ENCODE data around the gene THSD4. TPM values are rescaled to one million over a fixed set of nuclear protein-coding genes. Genes with fewer than 3 reads are reported as not detected.
"Not testable (repeated sequence)": the region's sequence is repeated elsewhere in the genome, so short reads cannot be mapped to it uniquely, and the experiment has no call there.

The THSD4 gene
- total RNA-seq, 1 experiment from 2014 or later: 19.5 TPM

DNA sequence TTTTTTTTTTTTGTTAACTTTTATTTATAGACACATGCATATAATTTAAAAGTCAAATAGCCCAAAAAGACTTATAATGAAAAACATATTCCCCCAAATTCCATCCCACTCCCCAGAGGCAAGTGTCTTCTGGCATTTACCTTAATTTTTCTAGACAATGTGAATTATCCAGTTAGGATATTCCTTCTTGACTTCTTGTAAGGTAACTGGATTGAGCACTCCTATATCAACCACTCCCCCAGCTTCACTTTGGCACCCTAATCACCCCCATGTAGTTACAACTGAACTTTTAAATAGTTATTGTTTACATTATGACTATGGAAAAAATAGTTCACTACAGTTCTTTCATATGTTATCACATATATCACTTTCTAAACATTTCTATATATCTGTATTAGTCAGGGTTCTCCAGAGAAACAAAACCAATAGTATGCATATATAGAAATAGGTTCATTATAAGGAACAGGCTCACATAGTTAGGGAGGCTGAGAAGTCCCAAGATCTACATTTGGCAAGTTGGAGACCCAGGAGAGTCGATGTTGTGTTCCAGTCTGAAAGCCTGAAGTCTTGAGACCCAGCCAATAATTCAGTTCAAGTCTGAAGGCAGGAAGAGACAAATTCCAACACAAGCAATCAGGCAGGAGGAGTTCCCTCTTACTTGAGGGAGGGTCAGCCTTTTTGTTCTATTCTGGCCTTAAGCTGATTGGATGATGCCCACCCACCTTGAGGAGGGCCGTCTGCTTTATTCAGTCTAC lies 175.8 kb downstream of the THSD4 start:
- DNase-seq (ENCODE audit: low spot score): no peak

DNA sequence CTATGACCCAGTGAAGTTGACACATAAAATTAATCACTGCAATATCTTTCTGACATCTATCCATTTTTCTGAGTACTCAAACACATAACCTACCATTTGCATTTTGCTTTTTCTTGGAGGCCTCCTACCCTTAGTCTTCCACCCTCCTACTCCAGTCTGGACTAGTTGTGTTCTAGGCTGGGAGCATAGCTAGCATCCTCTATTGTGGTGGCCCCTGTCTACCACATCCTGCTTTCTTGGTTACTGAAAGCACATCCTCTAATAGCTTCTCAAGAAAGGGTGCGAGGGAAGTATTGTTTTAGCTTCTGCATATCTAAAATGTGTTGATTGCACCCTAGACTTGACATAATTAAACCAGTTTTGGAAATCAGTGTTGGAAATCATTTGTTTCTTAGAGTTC lies 176.5 kb downstream of the THSD4 start:
- no peak for DNase-seq (ENCODE audit: low spot score)

DNA sequence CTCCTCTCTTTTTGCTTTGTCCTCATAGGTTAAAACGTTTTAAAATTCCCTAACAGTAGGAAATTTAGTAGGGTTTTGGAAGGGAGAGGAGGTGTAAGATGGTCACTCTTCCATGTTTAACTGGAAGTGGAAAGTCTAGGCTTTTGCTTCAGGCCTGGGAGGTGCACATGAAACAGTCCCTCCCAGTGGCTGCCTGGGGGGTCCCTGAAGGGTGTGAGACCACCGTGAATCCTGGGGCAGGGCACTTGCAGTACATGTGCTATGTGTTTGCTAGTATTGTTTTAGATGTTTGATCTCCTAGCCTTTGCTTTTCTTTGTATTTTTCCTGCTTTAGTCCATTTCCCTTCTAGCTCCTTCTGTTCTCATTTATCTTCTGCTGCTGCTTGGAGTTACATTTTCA lies 178.5 kb downstream of the THSD4 start:
- no peak for DNase-seq (ENCODE audit: low spot score)

DNA sequence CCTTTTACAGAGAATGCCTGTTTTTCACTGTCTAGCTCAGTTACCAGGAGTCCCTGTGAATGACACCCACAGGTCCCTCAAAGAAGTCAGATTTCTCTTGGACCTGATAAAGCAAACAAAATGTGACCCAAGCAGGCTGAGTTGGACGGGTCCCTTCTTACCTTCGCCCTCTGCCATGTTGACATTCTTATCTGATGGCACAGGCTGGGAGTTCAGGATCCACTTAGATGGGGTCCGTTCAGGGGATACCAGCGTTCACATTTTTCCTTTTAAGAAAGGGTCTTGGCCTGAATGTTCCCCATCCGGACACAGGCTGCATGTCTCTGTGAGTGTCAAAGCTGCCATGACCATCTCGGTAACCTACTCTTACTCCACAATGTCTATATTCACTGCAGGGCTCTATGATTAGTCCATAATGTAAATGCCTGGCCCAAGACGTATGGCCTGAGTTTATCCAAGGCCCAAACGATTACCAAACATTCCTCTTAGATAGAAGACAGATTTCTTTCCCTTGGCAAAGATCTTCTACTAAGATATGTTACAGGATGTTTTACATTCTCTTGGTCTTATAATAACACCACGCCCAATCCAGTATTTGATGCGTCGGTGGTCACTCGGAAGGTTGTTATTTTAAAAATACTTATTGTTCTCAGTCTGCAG lies 179.1 kb downstream of the THSD4 start:
- DNase-seq (ENCODE audit: low spot score): peak; percentile 10

DNA sequence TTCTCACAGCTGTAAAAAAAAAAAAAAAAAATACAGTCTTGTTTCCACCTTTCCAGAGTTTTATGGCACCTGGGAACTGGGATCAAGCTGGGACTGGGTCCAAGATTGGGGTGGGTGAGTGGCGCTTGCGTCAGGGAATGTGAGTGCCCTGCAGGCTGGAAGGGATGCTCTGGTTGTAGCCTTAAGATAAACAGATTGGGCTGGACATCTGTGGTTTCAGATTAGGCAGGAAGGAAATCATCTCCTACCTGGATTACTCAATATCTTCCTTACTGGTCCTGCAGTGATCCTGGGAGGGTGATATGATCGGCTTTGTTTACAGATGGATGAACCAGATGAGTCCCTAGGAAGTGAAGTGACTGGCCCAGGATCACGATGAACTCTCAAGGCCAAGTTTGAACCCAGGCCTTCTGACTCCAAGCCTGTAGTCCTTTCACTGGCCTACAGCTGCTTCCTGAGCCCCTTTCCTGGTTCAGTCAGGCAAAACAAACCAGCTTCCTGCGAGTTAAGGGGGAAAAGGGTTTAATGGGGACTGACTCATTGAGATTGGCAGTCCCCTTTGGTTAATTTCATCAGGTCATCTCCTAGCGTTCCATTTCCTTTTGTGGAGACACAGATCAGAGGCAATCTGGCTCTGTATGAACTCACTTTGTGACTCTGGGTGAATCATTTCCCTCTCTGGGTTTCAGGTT lies 179.8 kb downstream of the THSD4 start:
- peak; percentile 80 for DNase-seq (ENCODE audit: low spot score)

DNA sequence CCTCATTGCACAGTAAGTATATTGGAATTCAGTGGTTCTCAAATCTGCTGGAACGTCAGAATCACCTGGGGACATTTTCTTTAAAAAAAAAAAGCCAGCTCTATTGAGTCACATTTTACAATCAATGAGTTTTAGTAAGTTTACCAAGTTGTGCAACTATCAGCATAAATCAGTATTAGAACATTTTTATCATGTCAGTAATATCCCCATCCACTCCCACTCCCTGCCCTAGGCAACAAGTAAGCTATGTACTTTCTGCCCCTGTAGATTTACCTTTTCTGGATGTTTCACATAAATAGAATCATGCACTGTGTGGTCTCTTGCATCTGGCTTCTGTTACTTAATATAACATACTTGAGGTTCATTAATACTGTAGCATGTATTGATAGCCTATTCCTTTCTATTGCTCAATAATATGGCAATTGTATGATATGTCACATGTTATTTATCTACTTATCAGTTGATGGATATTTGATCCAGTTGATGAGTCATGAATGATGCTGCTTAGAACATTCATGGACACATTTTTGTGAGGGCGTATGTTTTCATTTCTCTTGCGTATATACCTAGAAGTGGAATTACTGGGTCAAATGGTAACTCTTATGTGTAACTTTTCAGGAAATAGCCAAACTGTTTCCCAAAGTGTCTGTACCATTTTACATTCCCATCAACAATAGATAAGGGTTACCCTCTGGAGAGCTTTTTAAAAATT lies 180.5 kb downstream of the THSD4 start:
- peak; percentile 42 for DNase-seq (ENCODE audit: low spot score)

DNA sequence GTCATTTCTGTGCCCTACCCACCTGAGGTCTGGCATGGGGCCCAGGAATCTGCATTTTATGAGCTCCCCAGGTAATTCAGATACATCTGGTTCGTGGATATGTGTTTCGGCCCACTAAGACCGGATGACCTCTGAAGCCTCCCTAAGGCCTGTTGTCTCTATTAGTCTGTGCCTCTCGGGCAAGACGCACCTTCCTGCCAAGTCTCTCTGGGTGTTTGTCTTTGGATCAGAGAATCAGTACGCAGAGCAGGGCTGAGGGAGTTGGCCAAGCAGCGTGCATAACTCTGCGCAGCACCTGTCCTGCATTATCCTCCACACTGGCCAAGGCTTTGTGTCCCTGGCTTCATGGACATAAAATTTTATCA lies 181.0 kb downstream of the THSD4 start:
- peak; percentile 31 for DNase-seq (ENCODE audit: low spot score)

DNA sequence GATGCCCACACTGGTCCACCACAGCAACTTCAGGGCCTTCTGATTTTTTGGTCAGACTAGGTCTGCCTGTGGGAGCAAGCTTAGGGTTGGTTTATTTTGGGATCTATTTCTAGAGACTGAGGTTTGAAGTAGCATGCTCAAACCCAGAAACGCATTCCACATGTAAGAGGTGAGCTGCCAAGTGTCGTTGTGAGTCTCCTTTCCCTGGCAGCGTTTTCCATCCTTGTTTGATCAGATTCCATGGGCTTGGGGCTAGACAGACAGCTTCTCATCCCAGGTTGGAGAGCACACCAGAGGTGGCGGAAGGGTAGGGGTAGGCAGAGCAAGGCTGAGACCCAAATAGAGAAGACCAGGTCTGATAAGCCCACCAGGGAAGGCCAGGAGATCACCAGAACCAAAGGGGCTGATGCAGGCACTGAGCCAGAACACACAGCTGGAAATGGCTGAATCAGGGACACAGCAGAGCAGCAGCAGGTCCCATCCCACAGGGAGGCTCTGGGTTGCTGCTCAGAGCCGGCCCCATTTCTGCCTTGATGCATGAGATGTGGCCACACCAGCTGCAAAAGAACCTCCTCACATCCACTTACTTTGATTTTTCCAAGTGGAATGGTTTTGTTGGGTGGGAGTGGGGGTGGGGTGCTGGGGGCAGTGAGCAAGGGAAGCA lies 186.8 kb downstream of the THSD4 start:
- no peak for DNase-seq (ENCODE audit: low spot score)

DNA sequence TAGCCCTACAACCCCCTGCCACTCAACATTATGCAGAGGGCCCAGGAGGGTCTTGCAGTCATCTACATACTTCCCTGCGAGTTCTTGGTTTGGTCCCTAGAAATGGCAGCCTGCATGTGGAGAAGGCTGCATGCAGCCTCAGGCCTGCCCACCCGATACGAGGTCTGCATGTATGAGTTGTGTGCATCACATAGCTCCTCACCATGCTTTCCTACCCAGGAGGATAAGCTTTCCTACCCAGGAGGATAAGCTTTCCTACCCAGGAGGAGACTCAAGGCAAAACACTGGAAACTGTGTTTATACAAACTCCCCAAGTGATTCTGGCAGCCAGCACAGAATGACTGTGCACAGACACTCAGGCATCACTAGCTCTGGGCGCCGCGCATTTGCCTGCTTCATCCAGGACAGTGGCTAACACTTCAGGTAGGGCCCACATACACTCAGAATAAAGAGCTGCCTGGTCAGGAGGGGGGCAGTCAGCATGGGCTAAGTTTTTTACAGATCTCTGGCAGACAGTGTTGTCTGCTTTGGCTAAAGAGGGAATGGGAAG lies 187.7 kb downstream of the THSD4 start:
- no peak for DNase-seq (ENCODE audit: low spot score)

DNA sequence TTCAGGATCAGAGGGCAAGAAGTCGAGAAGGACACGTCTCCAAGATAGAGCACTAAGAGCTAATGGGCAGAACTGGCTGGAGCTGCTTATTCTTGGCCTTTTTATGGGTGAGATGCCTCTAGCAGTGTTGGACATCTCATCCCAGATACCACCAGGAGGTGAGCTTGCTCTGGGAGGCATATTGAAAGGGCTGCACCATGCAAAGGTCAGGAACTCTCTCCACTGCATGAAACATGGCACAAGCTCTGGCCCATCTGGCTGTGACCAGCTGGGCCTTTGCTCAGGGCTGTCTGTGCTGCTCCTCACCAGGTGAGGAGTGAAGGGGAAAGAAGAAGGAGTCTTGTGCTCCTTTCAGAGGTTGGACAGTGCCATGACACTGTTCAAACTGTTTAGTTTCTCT lies 188.7 kb downstream of the THSD4 start:
- DNase-seq (ENCODE audit: low spot score): no peak

DNA sequence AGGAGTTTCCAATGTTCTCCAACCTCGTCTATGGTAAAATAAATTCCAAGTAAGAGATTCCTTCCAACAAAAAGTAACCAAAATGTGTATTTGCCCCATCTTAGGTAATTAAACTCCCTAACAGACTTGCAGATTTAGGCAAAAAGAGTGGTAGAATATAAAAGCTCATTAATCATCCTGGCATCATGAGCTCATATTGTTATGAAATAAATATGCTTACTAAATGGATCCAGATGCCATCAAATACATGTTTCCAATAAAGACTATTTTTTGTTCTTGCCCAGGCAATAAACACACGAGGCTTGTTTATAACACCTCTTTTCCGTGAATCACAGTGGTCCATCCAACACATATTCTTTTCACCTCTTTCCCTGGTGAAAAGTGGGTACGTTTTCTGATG lies 189.4 kb downstream of the THSD4 start:
- DNase-seq (ENCODE audit: low spot score): no peak

DNA sequence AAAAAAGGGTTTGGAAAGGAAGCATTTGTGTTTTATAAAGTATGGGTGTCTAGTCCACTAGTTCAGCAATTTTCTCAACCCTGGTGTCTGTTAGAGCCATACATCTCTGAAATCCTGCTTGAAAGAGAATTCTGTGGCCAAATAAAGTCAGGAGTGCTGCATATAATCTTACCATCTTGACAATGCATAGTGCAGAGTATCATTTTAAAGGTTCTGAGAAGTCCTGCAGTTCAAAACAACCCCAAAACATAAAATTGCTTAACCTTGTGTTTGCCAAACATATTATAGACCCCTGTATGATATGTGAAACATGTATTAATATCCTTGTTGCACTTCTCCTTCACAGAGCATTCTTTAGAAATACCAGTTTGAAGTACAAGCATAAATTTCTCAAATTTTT lies 191.3 kb downstream of the THSD4 start:
- no peak for DNase-seq (ENCODE audit: low spot score)

DNA sequence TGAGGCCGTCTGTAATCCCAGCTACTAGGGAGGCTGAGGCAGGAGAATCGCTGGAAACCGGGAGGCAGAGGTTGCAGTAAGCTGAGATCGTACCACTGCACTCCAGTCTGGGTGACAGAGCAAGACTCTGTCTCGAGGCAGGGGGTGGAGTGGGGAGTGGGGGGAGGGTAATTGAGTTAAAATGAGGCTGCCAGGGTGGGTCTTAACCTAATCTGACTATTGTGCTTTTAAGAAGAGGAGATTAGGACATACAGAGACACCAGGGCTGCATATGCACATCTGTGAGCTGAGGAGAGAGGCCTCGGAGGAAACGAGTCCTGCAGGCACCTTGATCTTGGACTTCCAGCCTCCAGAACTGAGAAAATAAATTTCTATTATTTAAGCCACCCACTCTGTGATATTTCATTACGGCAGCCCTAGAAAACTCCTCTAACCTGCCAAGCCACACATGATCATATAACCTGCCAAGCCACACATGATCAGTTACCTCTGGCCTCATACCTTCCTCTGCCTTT lies 197.0 kb downstream of the THSD4 start:
- no peak for DNase-seq (ENCODE audit: low spot score)

DNA sequence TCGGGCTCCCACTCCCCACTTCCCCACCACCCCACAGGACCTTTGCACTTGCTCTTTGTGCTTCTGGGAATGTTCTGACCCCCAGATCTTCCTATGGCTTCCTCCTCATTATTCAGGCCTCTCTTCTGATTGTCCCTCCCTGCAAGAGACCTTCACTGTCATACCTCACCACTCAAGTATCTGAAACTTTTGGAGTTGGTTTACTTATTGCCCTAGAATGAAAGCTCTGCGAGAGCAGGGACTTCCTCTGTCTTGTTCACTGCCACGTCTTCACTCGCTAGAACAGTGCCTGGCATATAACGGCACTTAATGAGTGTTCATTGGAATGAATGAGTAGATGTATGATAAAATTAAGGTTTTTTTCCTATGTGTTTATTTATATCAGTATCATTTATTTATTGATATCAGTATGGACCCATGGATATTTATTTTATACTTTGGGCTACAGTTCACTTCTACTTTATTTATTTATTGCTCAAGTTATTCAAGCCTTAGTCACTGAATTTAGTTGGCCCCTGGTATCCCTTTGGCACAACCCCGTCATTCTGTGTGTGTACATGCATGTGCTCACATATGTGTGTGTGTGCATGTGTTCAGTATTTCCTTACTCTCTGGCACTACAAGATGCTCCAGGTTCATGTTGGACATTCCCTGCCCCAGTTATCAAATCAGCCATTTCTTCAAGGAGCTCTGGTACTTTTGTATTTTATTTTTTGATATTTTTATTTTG lies 197.6 kb downstream of the THSD4 start:
- no peak for DNase-seq (ENCODE audit: low spot score)

DNA sequence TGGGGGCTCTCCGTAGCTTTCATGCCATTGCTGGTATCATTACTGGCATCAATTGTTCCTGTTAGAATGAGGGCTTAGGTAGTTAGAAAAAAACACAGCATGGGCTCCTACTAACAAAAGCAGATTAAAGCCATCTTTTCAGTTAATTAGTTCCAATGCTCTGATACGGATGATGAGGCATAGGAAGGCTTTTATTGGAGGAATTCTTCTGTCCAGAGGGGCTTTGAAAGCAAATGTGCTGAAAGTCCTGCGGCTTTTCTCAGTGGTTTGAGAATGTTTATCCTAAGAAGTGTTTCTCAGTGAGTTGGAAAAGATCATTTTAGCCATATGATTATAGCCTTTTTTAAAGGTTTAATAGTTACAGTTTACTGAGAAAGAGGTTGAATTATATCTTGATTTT lies 198.5 kb downstream of the THSD4 start:
- no peak for DNase-seq (ENCODE audit: low spot score)

DNA sequence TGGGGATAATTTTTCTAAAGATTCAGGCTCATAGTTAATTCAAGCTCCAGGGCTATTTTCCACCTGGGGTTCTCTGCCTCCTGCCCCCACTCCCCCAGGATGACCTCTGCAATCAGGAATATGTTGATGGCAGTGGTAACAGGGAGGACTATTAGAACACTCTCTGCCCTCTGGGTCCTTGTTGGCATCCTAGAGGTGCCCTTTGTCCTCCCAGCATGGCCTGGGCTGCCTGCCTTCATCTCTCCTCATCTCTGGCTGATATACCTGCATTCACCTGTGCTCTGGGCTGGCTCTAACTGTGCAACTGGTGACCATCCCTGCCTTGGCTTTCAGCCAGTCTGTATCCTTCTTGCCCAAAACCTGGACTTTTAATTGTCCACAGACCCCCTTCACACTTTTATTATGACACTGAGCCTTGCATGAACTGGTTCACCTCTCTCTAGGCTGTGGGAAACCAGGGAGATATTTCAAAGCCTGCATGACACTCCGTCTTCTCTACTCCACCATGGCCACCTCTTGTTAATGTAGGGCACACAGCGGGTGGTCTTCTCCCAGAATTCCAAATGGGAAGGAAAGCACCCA lies 199.8 kb downstream of the THSD4 start:
- no peak for DNase-seq (ENCODE audit: low spot score)

DNA sequence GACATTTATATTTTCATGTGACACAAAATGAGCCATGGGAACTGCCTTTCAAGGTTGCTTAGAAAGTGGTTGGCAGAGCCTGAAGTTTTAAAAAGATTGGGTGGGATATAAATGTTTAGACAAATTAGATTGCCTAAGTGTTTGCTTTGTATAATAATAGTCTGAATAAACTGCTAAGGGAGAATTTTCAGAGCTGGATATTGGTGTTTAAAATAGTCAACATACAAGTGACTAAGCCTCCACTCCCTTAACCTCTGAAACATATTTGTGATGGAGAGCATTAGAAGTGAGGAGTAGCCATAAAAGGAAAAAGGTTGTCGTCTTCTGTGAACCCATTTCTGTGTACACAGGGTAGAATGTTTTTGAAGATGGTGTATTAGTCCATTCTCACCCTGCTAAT lies 201.6 kb downstream of the THSD4 start:
- DNase-seq (ENCODE audit: low spot score): no peak

DNA sequence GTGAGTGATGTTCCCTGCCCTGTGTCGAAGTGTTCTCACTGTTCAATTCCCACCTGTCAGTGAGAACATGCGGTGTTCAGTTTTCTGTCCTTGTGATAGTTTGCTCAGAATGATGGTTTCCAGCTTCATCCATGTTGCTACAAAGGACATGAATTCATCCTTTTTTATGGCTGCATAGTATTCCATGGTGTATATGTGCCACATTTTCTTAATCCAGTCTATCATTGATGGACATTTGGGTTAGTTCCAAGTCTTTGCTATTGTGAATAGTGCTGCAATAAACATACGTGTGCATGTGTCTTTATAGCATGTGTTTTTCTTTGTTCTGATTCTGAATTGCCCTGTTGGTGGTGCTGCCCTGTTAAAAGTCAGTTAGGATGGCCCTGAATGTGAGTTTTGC lies 204.2 kb downstream of the THSD4 start:
- DNase-seq (ENCODE audit: low spot score): not testable (repeated sequence)

DNA sequence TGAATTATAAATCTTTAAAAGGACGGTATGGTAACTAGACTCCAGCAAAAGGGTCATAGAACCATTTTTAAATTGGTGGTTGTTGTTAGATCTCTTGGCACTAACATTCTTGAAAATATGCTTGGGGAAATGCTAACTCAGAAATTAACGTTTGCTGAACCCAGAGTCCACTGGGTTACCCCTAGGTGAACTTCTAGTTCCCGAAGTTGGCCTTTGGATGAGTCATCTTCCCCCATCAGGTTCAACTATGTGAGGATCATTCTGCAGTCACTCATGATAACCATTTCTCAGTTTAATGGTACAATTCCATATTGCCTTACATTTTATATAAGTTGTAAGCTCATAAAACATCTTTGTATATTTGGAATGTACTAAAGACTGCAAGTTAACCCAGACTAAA lies 204.7 kb downstream of the THSD4 start:
- no peak for DNase-seq (ENCODE audit: low spot score)

DNA sequence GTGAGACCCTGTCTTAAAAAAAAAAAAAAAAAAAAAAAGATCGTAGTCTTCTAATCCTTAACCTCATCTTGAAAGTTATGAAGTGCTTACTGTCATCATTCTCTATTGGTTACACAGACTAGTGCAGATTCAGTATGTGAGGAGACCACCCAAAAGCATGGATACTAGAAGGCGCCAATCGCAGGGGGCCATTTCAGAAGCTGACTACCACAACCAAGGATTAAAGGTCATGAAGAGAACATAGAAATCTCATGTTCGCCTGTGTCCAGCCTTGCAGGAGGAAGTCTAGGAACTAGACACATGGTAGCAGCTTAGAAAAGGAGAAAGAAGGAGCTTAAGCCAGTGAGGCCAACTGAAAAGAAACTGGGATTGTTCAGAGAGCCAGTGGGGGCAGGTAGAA lies 207.8 kb downstream of the THSD4 start:
- no peak for DNase-seq (ENCODE audit: low spot score)
